B cell (primary cell): ENCODE measurements around the gene NT5DC2. TPM values are rescaled to one million over a fixed set of nuclear protein-coding genes. Genes with fewer than 3 reads are reported as not detected.

Source experiments
- ATAC-seq: fragments of 200-7000 bp; cut with Tn5 transposase; one replicate; pipeline ENCODE4 v1.10.0; 2021; ENCODE audit warnings: low read depth, mild to moderate bottlenecking, moderate number of reproducible peaks, moderate library complexity
- CTCF ChIA-PET: fragments of 350-600 bp; sonication (Branson Sonifier 250); formaldehyde crosslinking; loops from one replicate; lab custom pipeline; 2021; ENCODE audit warnings: antibody characterized with exemption, inconsistent platforms; lab: Charles Lee
- POLR2A ChIA-PET: fragments of 350-600 bp; sonication (Branson Sonifier 250); formaldehyde crosslinking; loops from one replicate; lab custom pipeline; 2021; ENCODE audit warnings: antibody characterized with exemption; lab: Charles Lee
- DNase-seq: peaks from one replicate; pipeline ENCODE4 v3.0.0; 2013
- H2AFZ ChIP-seq: 2 replicates; pipeline ENCODE4 v1.6.1; 2012; ENCODE audit warnings: mild to moderate bottlenecking, low read depth, low read length; ENCODE audit not compliant: insufficient read depth, poor library complexity, severe bottlenecking
- H3K27ac ChIP-seq, 2 donors: 1 replicate in 1 of 2; 2 replicates in 1 of 2; pipeline ENCODE4 v1.5.1; 2012 to 2013; ENCODE audit warnings: low read length in 2 of 2, mild to moderate bottlenecking in 2 of 2, moderate library complexity in 1 of 2
- H3K27me3 ChIP-seq, 4 experiments: fragments of 200-600 bp in 1 of 4; sonication (generic) in 1 of 4; replicated peaks in 1 of 4; 1 replicate in 2 of 4; 2 replicates in 2 of 4; pipeline versions ENCODE4 v1.6.1 to v1.7.0; 2013 to 2016; ENCODE audit warnings: low read length in 3 of 4, mild to moderate bottlenecking in 2 of 4, mixed read lengths in 1 of 4, moderate library complexity in 1 of 4; ENCODE audit not compliant: insufficient read depth in 4 of 4, control insufficient read depth in 3 of 4; ENCODE audit errors: control extremely low read depth in 1 of 4
- H3K36me3 ChIP-seq, 2 experiments: replicated peaks in 1 of 2; 1 replicate in 1 of 2; 2 replicates in 1 of 2; pipeline versions ENCODE4 v1.6.1 to v1.7.1; 2013; ENCODE audit warnings: low read length in 1 of 2; ENCODE audit not compliant: insufficient read depth in 2 of 2, control insufficient read depth in 1 of 2; ENCODE audit errors: control extremely low read depth in 1 of 2, extremely low read depth in 1 of 2
- H3K4me1 ChIP-seq, 2 donors: fragments of 200-600 bp in 1 of 2; sonication (generic) in 1 of 2; 1 replicate in 1 of 2; 2 replicates in 1 of 2; pipeline versions ENCODE4 v1.5.1 to v1.6.1; 2013 to 2017; ENCODE audit warnings: low read length in 2 of 2; ENCODE audit not compliant: control insufficient read depth in 2 of 2, insufficient read depth in 2 of 2
- H3K4me2 ChIP-seq: replicated peaks from 2 replicates; pipeline ENCODE3; 2012; ENCODE audit warnings: mild to moderate bottlenecking, low read depth, low read length; ENCODE audit not compliant: poor library complexity, severe bottlenecking
- H3K4me3 ChIP-seq, 5 experiments: fragments of 200-600 bp in 1 of 5; sonication (generic) in 1 of 5; 1 replicate in 3 of 5; 2 replicates in 2 of 5; pipeline versions ENCODE4 v1.5.1 to v1.7.0; 2011 to 2016; ENCODE audit warnings: low read length in 4 of 5, mild to moderate bottlenecking in 4 of 5, low read depth in 2 of 5, control low read depth in 1 of 5, moderate library complexity in 1 of 5; ENCODE audit not compliant: insufficient read depth in 1 of 5; ENCODE audit errors: control extremely low read depth in 1 of 5, extremely low read depth in 1 of 5
- H3K79me2 ChIP-seq: fragments of 200-600 bp; sonication (generic); one replicate; pipeline ENCODE4 v1.6.0; 2016; ENCODE audit warnings: low read length; ENCODE audit not compliant: control insufficient read depth, insufficient read depth
- H3K9ac ChIP-seq: fragments of 200-600 bp; sonication (generic); 2 replicates; pipeline ENCODE4 v1.6.1; 2017; ENCODE audit warnings: mild to moderate bottlenecking, low read length, moderate library complexity
- H3K9me3 ChIP-seq, 3 donors: one replicate each; pipeline versions ENCODE4 v1.6.1 to v1.7.1; 2013; ENCODE audit warnings: low read length in 2 of 3; ENCODE audit not compliant: control insufficient read depth in 2 of 3, insufficient read depth in 1 of 3; ENCODE audit errors: control extremely low read depth in 1 of 3
- H4K20me1 ChIP-seq: 2 replicates; pipeline ENCODE4 v1.6.0; 2012; ENCODE audit warnings: mild to moderate bottlenecking, low read length; ENCODE audit not compliant: insufficient read depth, control insufficient read depth, poor library complexity, severe bottlenecking
- H3K27ac Mint-ChIP-seq: one replicate; pipeline ENCODE4 v1.8.0; 2021; ENCODE audit warnings: mixed read lengths
- H3K27me3 Mint-ChIP-seq: one replicate; pipeline ENCODE4 v1.8.0; 2021; ENCODE audit warnings: mixed read lengths
- H3K4me1 Mint-ChIP-seq: one replicate; pipeline ENCODE4 v1.8.0; 2021; ENCODE audit warnings: mixed read lengths
- H3K4me3 Mint-ChIP-seq: one replicate; pipeline ENCODE4 v1.8.0; 2021; ENCODE audit warnings: mixed read lengths
- H3K9me3 Mint-ChIP-seq: one replicate; pipeline ENCODE4 v1.8.0; 2022; ENCODE audit warnings: mixed read lengths; ENCODE audit not compliant: insufficient read depth
- EZH2 ChIP-seq: IDR thresholded peaks from 2 replicates; pipeline ENCODE4 v1.6.1; 2012; ENCODE audit warnings: borderline replicate concordance, low read depth, mild to moderate bottlenecking, moderate library complexity, low read length; ENCODE audit not compliant: insufficient read depth, poor library complexity, severe bottlenecking
- WGBS: methylation state at CpG from one replicate; pipeline ENCODE4 v1.1.5; 2013; ENCODE audit warnings: missing lambda C conversion rate; ENCODE audit not compliant: insufficient coverage; 5-methylcytosine and 5-hydroxymethylcytosine counted together
- intact Hi-C: fragments of 100-400 bp; cut with micrococcal nuclease; formaldehyde crosslinking; loops from one replicate; pipeline ENCODE4 v1.10.0; 2022
- polyA plus RNA-seq: library from polyadenylated mRNA; depleted of rRNA; stranded (reverse); fragments of >200 nt; gene quantifications from 2 replicates; pipeline ENCODE4 v1.2.3, GENCODE V29; 2012
- total RNA-seq, 2 donors: library from RNA; stranded (reverse); fragments of 120-200 nt in 1 of 2; gene quantifications; 1 replicate in 1 of 2; 2 replicates in 1 of 2; pipeline versions ENCODE4 v1.2.3 to v1.2.4, GENCODE V29; 2013 to 2022
- TF ChIP-seq, protein P1 (sequence below): fragments of 200-600 bp; IDR thresholded peaks from one replicate; pipeline ENCODE4 v1.8.0; 2022; ENCODE audit warnings: antibody characterized with exemption, mild to moderate bottlenecking

Gene NT5DC2
- total and polyA plus RNA-seq, 2 donors (not counting 1 experiment from before 2014, with no cell fraction given) = 11.2 to 11.9 TPM

DNA sequence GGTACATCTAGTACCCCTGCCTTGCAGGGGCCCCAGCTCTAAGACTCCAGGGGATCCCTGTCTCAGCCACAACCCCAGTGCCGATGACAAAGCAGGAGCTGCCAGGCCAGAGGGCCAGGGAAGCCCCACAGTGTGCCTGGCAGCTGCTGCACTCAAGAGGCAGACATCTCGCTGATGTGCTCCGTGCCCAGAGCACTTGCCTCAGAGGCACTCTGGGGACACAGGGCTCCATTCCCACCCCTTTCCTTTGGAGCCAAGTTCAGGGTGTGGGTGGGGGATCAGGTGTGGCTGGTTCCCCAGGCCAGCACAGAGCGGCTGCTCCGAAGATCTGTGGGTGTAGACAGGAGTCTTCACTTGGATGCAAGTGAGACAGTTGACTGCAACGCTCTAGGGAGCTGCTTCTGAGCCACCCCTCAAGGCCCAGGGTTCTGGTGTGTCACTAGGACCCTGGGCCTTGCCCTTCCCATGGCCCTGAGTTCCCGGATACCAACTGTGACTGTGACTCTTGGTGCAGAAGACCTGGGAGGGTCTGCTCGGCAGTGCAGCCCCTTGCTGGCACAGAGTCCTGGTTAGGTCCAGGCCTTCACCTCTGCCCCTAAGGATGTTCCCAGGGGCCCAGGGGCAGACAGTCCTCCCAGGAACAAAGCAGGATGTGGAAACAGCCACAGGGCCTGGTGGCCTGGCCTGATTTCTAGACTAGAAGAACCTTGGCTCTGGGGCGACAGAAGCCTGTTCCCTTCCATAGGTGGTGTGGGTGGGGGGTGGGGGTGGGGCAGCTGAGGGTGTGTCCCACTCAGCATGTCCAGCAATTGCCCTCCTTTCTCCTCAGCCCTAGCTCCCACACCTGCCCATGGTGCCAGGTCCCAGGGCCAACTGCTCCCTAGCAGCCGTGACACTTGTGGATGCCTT lies 2.5 kb downstream of the NT5DC2 start:
- ATAC-seq (no peak), DNase-seq (no peak)
- peaks cover 0 to 13% (median 0%) of the 10 kb centered on the region in 4 experiments for H3K27me3 ChIP-seq
- H3K4me1 ChIP-seq = peaks cover 14 to 28% of the 10 kb centered on the region in 2 donors
- Mint-ChIP-seq H3K4me3 (no peak overlapping the region), H3K9me3 (no peaks in the 10 kb centered on the region), H3K27me3 (no peaks in the 10 kb centered on the region), H3K4me1 (peaks cover 14% of the 10 kb centered on the region), H3K27ac (no peak overlapping the region)
- H3K36me3 ChIP-seq = no peaks in the 10 kb centered on the region
- H3K4me2 ChIP-seq = no peak overlapping the region
- ChIA-PET CTCF (no interaction called here), POLR2A (no interaction called here)
- no peak overlapping the region for H3K4me3 ChIP-seq
- TF ChIP-seq EZH2 = no peak
- TF ChIP-seq, protein P1, sequence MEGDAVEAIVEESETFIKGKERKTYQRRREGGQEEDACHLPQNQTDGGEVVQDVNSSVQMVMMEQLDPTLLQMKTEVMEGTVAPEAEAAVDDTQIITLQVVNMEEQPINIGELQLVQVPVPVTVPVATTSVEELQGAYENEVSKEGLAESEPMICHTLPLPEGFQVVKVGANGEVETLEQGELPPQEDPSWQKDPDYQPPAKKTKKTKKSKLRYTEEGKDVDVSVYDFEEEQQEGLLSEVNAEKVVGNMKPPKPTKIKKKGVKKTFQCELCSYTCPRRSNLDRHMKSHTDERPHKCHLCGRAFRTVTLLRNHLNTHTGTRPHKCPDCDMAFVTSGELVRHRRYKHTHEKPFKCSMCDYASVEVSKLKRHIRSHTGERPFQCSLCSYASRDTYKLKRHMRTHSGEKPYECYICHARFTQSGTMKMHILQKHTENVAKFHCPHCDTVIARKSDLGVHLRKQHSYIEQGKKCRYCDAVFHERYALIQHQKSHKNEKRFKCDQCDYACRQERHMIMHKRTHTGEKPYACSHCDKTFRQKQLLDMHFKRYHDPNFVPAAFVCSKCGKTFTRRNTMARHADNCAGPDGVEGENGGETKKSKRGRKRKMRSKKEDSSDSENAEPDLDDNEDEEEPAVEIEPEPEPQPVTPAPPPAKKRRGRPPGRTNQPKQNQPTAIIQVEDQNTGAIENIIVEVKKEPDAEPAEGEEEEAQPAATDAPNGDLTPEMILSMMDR = no peak
- no peaks in the 10 kb centered on the region for H3K79me2 ChIP-seq
- H4K20me1 ChIP-seq = no peaks in the 10 kb centered on the region
- H3K27ac ChIP-seq = no peak overlapping the region
- WGBS = 90% methylated on average over 9 of the region's 10 CpGs
- H2AFZ ChIP-seq = no peak overlapping the region
- H3K9me3 ChIP-seq = no peaks in the 10 kb centered on the region
- no peak overlapping the region for H3K9ac ChIP-seq
- intact Hi-C loops = loop anchor here (10.0 kb wide), 3 partner anchors 476 to 1136 kb away; partner anchors contain the start of genes DUSP7, PRKCD and RBM15B
